GM23338 (cell line): ENCODE data around the gene TOX4. TPM values are rescaled to one million over a fixed set of nuclear protein-coding genes. Genes with fewer than 3 reads are reported as not detected.

Experiments
- ATAC-seq: fragments of 200-7000 bp; cut with Tn5 transposase; 3 replicates; pipeline ENCODE4 v1.9.1; 2020
- DNase-seq: peaks from one replicate; pipeline ENCODE4 v3.0.0-alpha.2; 2015; ENCODE audit warnings: low spot score
- H2AFZ ChIP-seq: fragments of 200-600 bp; sonication (generic); 2 replicates; pipeline ENCODE4 v1.8.0; 2016; ENCODE audit warnings: antibody characterized with exemption, mild to moderate bottlenecking, moderate library complexity
- H3F3A ChIP-seq: fragments of 200-600 bp; sonication (generic); replicated peaks from 2 replicates; pipeline ENCODE4 v1.8.0; 2017; ENCODE audit warnings: antibody characterized with exemption, mixed run types, low read depth
- H3K27ac ChIP-seq: fragments of 200-600 bp; sonication (generic); 2 replicates; pipeline ENCODE4 v1.6.1; 2016; ENCODE audit warnings: low read depth
- H3K27me3 ChIP-seq: fragments of 200-600 bp; sonication (generic); 2 replicates; pipeline ENCODE4 v1.8.0; 2016; ENCODE audit warnings: mild to moderate bottlenecking, mixed run types, moderate library complexity; ENCODE audit not compliant: insufficient read depth
- H3K36me3 ChIP-seq: fragments of 200-600 bp; sonication (generic); 2 replicates; pipeline ENCODE4 v1.8.0; 2016; ENCODE audit warnings: mild to moderate bottlenecking; ENCODE audit not compliant: insufficient read depth
- H3K4me1 ChIP-seq: fragments of 200-600 bp; sonication (generic); 2 replicates; pipeline ENCODE4 v1.8.0; 2016; ENCODE audit warnings: mild to moderate bottlenecking, moderate library complexity; ENCODE audit not compliant: insufficient read depth
- H3K4me2 ChIP-seq: fragments of 200-600 bp; sonication (generic); 2 replicates; pipeline ENCODE4 v1.7.1; 2017; ENCODE audit warnings: mixed run types
- H3K4me3 ChIP-seq: fragments of 200-600 bp; sonication (generic); 2 replicates; pipeline ENCODE4 v1.6.1; 2016; ENCODE audit warnings: mixed run types
- H3K79me2 ChIP-seq: fragments of 200-600 bp; sonication (generic); replicated peaks from 2 replicates; pipeline ENCODE4 v1.8.0; 2017; ENCODE audit warnings: mild to moderate bottlenecking; ENCODE audit not compliant: insufficient read depth
- H3K9me2 ChIP-seq: fragments of 200-600 bp; sonication (generic); 2 replicates; pipeline ENCODE4 v1.8.0; 2017; ENCODE audit not compliant: insufficient read depth
- H4K20me1 ChIP-seq: fragments of 200-600 bp; sonication (generic); replicated peaks from 2 replicates; pipeline ENCODE4 v1.8.0; 2017; ENCODE audit warnings: mild to moderate bottlenecking; ENCODE audit not compliant: insufficient read depth
- H3K27ac Mint-ChIP-seq: 2 replicates; pipeline ENCODE4 v1.8.0; 2020; ENCODE audit warnings: inconsistent platforms, mild to moderate bottlenecking, moderate library complexity, mixed read lengths
- H3K27me3 Mint-ChIP-seq: 3 replicates; pipeline ENCODE4 v1.8.0; 2022; ENCODE audit warnings: low read depth, mild to moderate bottlenecking, moderate library complexity, mixed read lengths, inconsistent platforms; ENCODE audit not compliant: insufficient read depth, poor library complexity
- H3K36me3 Mint-ChIP-seq: 3 replicates; pipeline ENCODE4 v1.8.0; 2021; ENCODE audit warnings: low read depth, mild to moderate bottlenecking, inconsistent platforms, moderate library complexity, mixed read lengths
- H3K4me1 Mint-ChIP-seq: 3 replicates; pipeline ENCODE4 v1.8.0; 2020; ENCODE audit warnings: mild to moderate bottlenecking, inconsistent platforms, mixed read lengths
- H3K4me3 Mint-ChIP-seq: 3 replicates; pipeline ENCODE4 v1.8.0; 2021; ENCODE audit warnings: moderate library complexity, mild to moderate bottlenecking, inconsistent platforms, mixed read lengths
- H3K9me3 Mint-ChIP-seq: 3 replicates; pipeline ENCODE4 v1.8.0; 2020; ENCODE audit warnings: moderate library complexity, mild to moderate bottlenecking, inconsistent platforms, mixed read lengths
- CREB1 ChIP-seq: fragments of 250-450 bp; sonication (Bioruptor Pico); IDR thresholded peaks from 2 replicates; pipeline ENCODE4 v1.5.0; 2020; ENCODE audit warnings: low read depth, mild to moderate bottlenecking, moderate library complexity
- CTCF ChIP-seq, 2 experiments: fragments of 200-600 bp in 1 of 2; sonication (generic) in 1 of 2; conservative IDR thresholded peaks; 2 replicates each; pipeline versions ENCODE4 v1.5.1 to v1.6.1; 2016 to 2017; ENCODE audit warnings: antibody characterized with exemption in 2 of 2, low read depth in 2 of 2, mild to moderate bottlenecking in 2 of 2, moderate library complexity in 1 of 2
- EZH2 ChIP-seq: fragments of 200-600 bp; sonication (generic); IDR thresholded peaks from one replicate; pipeline ENCODE4 v1.8.0; 2017; ENCODE audit warnings: antibody characterized with exemption, mild to moderate bottlenecking, low read depth; ENCODE audit not compliant: unreplicated experiment
- EZH2phosphoT487 ChIP-seq: fragments of 200-600 bp; sonication (generic); IDR thresholded peaks from one replicate; pipeline ENCODE4 v1.8.1; 2018; ENCODE audit warnings: antibody characterized with exemption; ENCODE audit not compliant: unreplicated experiment
- JUNB ChIP-seq: IDR thresholded peaks from one replicate; pipeline ENCODE4 v1.6.1; 2016; ENCODE audit warnings: antibody characterized with exemption; ENCODE audit not compliant: unreplicated experiment
- NANOG ChIP-seq: IDR thresholded peaks from 2 replicates; pipeline ENCODE4 v1.6.1; 2016; ENCODE audit warnings: antibody characterized with exemption, borderline replicate concordance
- POLR2AphosphoS5 ChIP-seq: IDR thresholded peaks from 2 replicates; pipeline ENCODE4 v1.6.1; 2016; ENCODE audit warnings: antibody characterized with exemption, low read depth
- STAT1 ChIP-seq: IDR thresholded peaks from one replicate; pipeline ENCODE4 v1.6.1; 2016; ENCODE audit warnings: antibody characterized with exemption; ENCODE audit not compliant: unreplicated experiment
- ZNF114 ChIP-seq: fragments of 250-450 bp; sonication (Bioruptor Pico); IDR thresholded peaks from 2 replicates; pipeline ENCODE4 v1.5.0; 2020; ENCODE audit warnings: mild to moderate bottlenecking, moderate library complexity
- ZNF331 ChIP-seq: fragments of 250-450 bp; sonication (Bioruptor Pico); IDR thresholded peaks from 2 replicates; pipeline ENCODE4 v1.5.0; 2020; ENCODE audit warnings: low read depth, mild to moderate bottlenecking, moderate library complexity
- ZNF462 ChIP-seq: fragments of 250-450 bp; sonication (Bioruptor Pico); IDR thresholded peaks from 2 replicates; pipeline ENCODE4 v1.5.0; 2020; ENCODE audit warnings: mild to moderate bottlenecking, moderate library complexity
- polyA plus RNA-seq: library from polyadenylated mRNA; unstranded; fragments of >200 nt; fragmentation: Nextera tagmentation; extraction: Ambion mirVana; gene quantifications from 2 replicates; pipeline ENCODE4 v1.2.1, GENCODE V29; 2016
- total RNA-seq: library from RNA; depleted of rRNA; stranded (reverse); fragments of >200 nt; shearing (Covaris generic); gene quantifications from 2 replicates; pipeline ENCODE4 v1.2.3, GENCODE V29; 2014

The TOX4 gene
- total and polyA plus RNA-seq, 2 experiments from 2014 or later = 45.6 to 72.8 TPM

- H3K36me3 ChIP-seq = peaks cover 10% of the 10 kb centered on the region
- ATAC-seq (no peak), DNase-seq (peak; percentile 41)
- H3K9me3 Mint-ChIP-seq = no peaks in the 10 kb centered on the region; the same call in 1 of the 3 replicates
- peaks cover 74% of the 10 kb centered on the region for H3K4me1 Mint-ChIP-seq
- H3K4me3 Mint-ChIP-seq = peak overlapping the region; percentile 83; the same call in 2 of the 3 replicates
- peaks cover 26% of the 10 kb centered on the region for H3K27me3 Mint-ChIP-seq
- 0 out of 2 replicates have a peak overlapping the region, but pooled peaks have one; percentile 74 for H3K4me3 ChIP-seq
- H3F3A ChIP-seq = peaks cover 12% of the 10 kb centered on the region
- no peak for TF ChIP-seq NANOG
- H3K9me2 ChIP-seq = no peaks in the 10 kb centered on the region
- peaks cover 84% of the 10 kb centered on the region for H3K79me2 ChIP-seq
- peak overlapping the region; percentile 99 for H3K27ac ChIP-seq
- H3K4me1 ChIP-seq = peaks cover 63% of the 10 kb centered on the region
- no peak overlapping the region for H2AFZ ChIP-seq
- H3K27ac Mint-ChIP-seq = peak overlapping the region; percentile 99
- H4K20me1 ChIP-seq = no peaks in the 10 kb centered on the region; the same call in 1 of the 2 replicates
- H3K4me2 ChIP-seq = peak overlapping the region; percentile 82
- no peaks in the 10 kb centered on the region for H3K27me3 ChIP-seq
- peaks cover 64% of the 10 kb centered on the region for H3K36me3 Mint-ChIP-seq
These were observed 51.7 kb downstream of the TOX4 start for GRCh38 chr14:21528381-21529348.

- no peak for ATAC-seq
- peak overlapping the region; percentile 82 for H3K4me2 ChIP-seq
- TF ChIP-seq POLR2AphosphoS5 (no peak), EZH2 (no peak), CTCF (conservative IDR thresholded peaks at IDR 0.05; ENCODE audit: low read depth in 2 of 2) (no peak), ZNF462 (no peak), ZNF331 (CRISPR knock-in tag) (no peak), CREB1 (CRISPR knock-in tag) (no peak), JUNB (no peak), EZH2phosphoT487 (no peak), ZNF114 (CRISPR knock-in tag) (no peak), STAT1 (no peak)
These were observed 52.5 kb downstream of the TOX4 start for GRCh38 chr14:21529515-21529914.

More at GRCh38 chr14:21529515-21529914, 52.5 kb downstream of the TOX4 start:
- Histone ChIP-seq H3K4me3 (0 out of 2 replicates have a peak overlapping the region, but pooled peaks have one; percentile 1), H2AFZ (no peak overlapping the region), H3K36me3 (peaks cover 2% of the 10 kb centered on the region; the same call in 1 of the 2 replicates), H4K20me1 (no peaks in the 10 kb centered on the region), H3K79me2 (peaks cover 83% of the 10 kb centered on the region), H3K27ac (peak overlapping the region; percentile 99), H3F3A (peaks cover 12% of the 10 kb centered on the region), H3K4me1 (peaks cover 65% of the 10 kb centered on the region), H3K9me2 (no peaks in the 10 kb centered on the region), H3K27me3 (no peaks in the 10 kb centered on the region)
- peaks cover 57% of the 10 kb centered on the region for H3K36me3 Mint-ChIP-seq
- no peaks in the 10 kb centered on the region; the same call in 1 of the 3 replicates for H3K9me3 Mint-ChIP-seq
- no peak overlapping the region; the same call in 2 of the 3 replicates for H3K4me3 Mint-ChIP-seq
- H3K4me1 Mint-ChIP-seq = peaks cover 71% of the 10 kb centered on the region
- peak overlapping the region; percentile 99 for H3K27ac Mint-ChIP-seq
- DNase-seq = no peak
- H3K27me3 Mint-ChIP-seq = peaks cover 21% of the 10 kb centered on the region
